CD4-positive, CD25-positive, alpha-beta regulatory T cell (primary cell): ENCODE measurements around the gene FBXW10. TPM values are rescaled to one million over a fixed set of nuclear protein-coding genes. Genes with fewer than 3 reads are reported as not detected.
"Not testable (repeated sequence)": the region's sequence is repeated elsewhere in the genome, so short reads cannot be mapped to it uniquely, and the experiment has no call there.

ENCODE experiments used
- ATAC-seq, 2 donors: fragments of 150-1000 bp; cut with Tn5 transposase; one replicate each; pipeline ENCODE4 v1.10.0; 2021; ENCODE audit warnings: low read depth in 2 of 2, moderate number of reproducible peaks in 2 of 2, moderate library complexity in 1 of 2
- DNase-seq, 3 donors: peaks; one replicate each; pipeline versions ENCODE4 v3.0.0 to v3.0.0-alpha.2; 2012 to 2022; ENCODE audit warnings: mixed read lengths in 1 of 3
- H3K27ac ChIP-seq: one replicate; pipeline ENCODE4 v1.7.0; 2013; ENCODE audit warnings: mild to moderate bottlenecking, low read length; ENCODE audit not compliant: insufficient read depth, poor library complexity, severe bottlenecking
- H3K27me3 ChIP-seq: one replicate; pipeline ENCODE4 v1.7.0; 2013; ENCODE audit warnings: low read length; ENCODE audit not compliant: control insufficient read depth, insufficient read depth
- H3K36me3 ChIP-seq: one replicate; pipeline ENCODE4 v1.7.0; 2013; ENCODE audit warnings: mild to moderate bottlenecking, low read length, moderate library complexity; ENCODE audit not compliant: control insufficient read depth, insufficient read depth
- H3K4me1 ChIP-seq: 2 replicates; pipeline ENCODE4 v1.7.0; 2013; ENCODE audit warnings: mild to moderate bottlenecking, low read length; ENCODE audit not compliant: insufficient read depth, control insufficient read depth, poor library complexity, severe bottlenecking
- H3K4me3 ChIP-seq: one replicate; pipeline ENCODE4 v1.7.0; 2013; ENCODE audit warnings: low read depth, mild to moderate bottlenecking, low read length, moderate library complexity
- H3K9me3 ChIP-seq, 2 experiments: 1 replicate in 1 of 2; 2 replicates in 1 of 2; pipeline ENCODE4 v1.7.0; 2013; ENCODE audit warnings: low read length in 2 of 2, mild to moderate bottlenecking in 1 of 2, moderate library complexity in 1 of 2; ENCODE audit not compliant: control insufficient read depth in 2 of 2
- H3K27ac Mint-ChIP-seq, 3 donors: one replicate each; pipeline ENCODE4 v1.8.0; 2020 to 2022; ENCODE audit warnings: mild to moderate bottlenecking in 3 of 3, mixed read lengths in 3 of 3, moderate library complexity in 2 of 3
- H3K27me3 Mint-ChIP-seq: one replicate; pipeline ENCODE4 v1.8.0; 2022; ENCODE audit warnings: mild to moderate bottlenecking, mixed read lengths
- H3K36me3 Mint-ChIP-seq: one replicate; pipeline ENCODE4 v1.8.0; 2020; ENCODE audit warnings: mixed read lengths
- H3K4me1 Mint-ChIP-seq, 4 donors: one replicate each; pipeline ENCODE4 v1.8.0; 2020 to 2022; ENCODE audit warnings: mixed read lengths in 4 of 4, mild to moderate bottlenecking in 1 of 4
- H3K4me3 Mint-ChIP-seq, 4 donors: one replicate each; pipeline ENCODE4 v1.8.0; 2020 to 2022; ENCODE audit warnings: mild to moderate bottlenecking in 4 of 4, mixed read lengths in 4 of 4, moderate library complexity in 3 of 4
- H3K9me3 Mint-ChIP-seq, 7 donors: one replicate each; pipeline ENCODE4 v1.8.0; 2020 to 2022; ENCODE audit warnings: mixed read lengths in 7 of 7, mild to moderate bottlenecking in 3 of 7, moderate library complexity in 2 of 7
- polyA plus RNA-seq, 4 donors: library from polyadenylated mRNA; unstranded; fragments of 300-500 nt; fragmentation: Illumina TruSeq; gene quantifications; one replicate each; pipeline ENCODE4 v1.2.3, GENCODE V29; 2021
- total RNA-seq: library from RNA; stranded (reverse); gene quantifications from one replicate; pipeline ENCODE4 v1.2.3, GENCODE V29; 2022

FBXW10 gene
- total and polyA plus RNA-seq, 5 donors from 2014 or later: not detected

GRCh38 chr17:18718643-18719427 lies 25.0 kb upstream of the FBXW10 start:
- not testable (repeated sequence) for H3K4me1 Mint-ChIP-seq, H3K36me3 Mint-ChIP-seq, ATAC-seq, H3K4me1 ChIP-seq, H3K36me3 ChIP-seq, H3K27ac Mint-ChIP-seq, H3K9me3 Mint-ChIP-seq, DNase-seq, H3K27me3 Mint-ChIP-seq, H3K27ac ChIP-seq, H3K27me3 ChIP-seq, H3K9me3 ChIP-seq, H3K4me3 Mint-ChIP-seq, H3K4me3 ChIP-seq

DNA sequence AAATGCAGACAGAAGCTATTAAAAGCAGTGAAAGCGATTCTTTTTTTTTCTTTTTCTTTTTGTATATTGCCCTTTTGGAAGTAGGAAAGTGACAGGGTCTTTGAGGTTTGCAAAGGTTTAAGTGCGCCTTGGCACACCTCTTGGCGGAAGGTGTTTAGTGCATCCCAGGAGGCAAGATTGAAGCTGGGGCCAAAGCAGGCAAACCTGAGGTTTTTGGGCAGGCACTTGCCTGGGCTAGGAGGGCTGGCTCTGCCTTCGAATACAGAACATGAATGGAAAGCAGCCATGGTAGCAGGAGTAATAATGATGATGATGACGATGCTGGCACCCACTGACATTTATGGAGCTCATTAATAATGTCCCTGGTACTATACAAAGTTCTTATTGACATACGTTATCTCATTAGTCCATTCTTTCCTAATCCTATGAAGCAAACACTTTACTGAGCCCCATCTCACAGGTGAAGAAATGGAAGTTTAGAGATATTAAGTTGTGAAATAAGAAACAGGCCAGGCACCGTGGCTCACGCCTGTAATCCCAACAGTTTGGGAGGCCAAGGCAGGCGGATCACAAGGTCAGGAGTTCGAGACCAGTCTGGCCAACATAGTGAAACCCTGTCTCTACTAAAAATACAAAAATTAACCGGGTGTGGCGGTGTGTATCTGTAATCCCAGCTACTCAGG lies 24.3 kb upstream of the FBXW10 start:
- H3K27me3 Mint-ChIP-seq, H3K27ac Mint-ChIP-seq, H3K27ac ChIP-seq, H3K4me3 Mint-ChIP-seq, H3K4me3 ChIP-seq, ATAC-seq, DNase-seq, H3K9me3 Mint-ChIP-seq, H3K4me1 Mint-ChIP-seq, H3K4me1 ChIP-seq, H3K36me3 Mint-ChIP-seq, H3K36me3 ChIP-seq, H3K27me3 ChIP-seq, H3K9me3 ChIP-seq: not testable (repeated sequence)

DNA sequence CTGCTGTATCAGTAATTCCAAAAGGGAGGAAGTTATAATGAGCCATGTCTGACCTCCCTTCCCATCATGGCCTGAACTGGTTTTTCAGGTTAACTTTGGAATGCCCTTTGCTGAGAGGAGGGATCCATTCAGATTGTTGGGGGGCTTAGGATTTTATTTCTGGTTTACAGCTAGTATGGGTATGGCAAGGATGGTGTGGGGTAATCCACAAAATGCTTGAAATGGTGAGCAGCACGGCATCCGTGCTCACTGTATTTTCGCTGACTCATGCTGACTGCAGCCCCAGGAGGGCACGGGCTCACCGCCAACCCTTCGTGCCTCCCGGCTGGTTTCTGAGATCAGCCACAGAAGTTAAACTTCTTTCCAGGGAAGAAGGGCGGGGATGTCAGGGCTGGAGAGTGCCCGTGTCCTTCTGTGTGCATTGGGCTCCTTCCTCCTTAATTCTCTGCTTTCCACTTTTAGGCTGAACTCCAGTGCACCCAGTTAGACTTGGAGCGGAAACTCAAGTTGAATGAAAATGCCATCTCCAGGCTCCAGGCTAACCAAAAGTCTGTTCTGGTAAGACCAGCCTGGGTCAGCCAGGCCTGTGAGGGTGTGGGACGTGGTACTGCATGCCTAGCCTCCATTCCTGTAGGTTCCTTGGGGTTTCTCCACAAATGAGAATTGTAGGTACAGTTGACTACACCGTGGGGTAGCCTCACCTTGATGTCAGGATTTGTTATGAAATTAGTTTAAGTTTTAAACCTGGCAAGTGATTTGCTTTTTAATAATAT lies 21.9 kb upstream of the FBXW10 start:
- not testable (repeated sequence) for H3K36me3 ChIP-seq, DNase-seq, H3K4me3 Mint-ChIP-seq, H3K36me3 Mint-ChIP-seq, H3K9me3 ChIP-seq, H3K27me3 ChIP-seq, H3K27ac Mint-ChIP-seq, H3K4me1 ChIP-seq, H3K27ac ChIP-seq, H3K4me3 ChIP-seq, H3K4me1 Mint-ChIP-seq, H3K9me3 Mint-ChIP-seq, H3K27me3 Mint-ChIP-seq, ATAC-seq

DNA sequence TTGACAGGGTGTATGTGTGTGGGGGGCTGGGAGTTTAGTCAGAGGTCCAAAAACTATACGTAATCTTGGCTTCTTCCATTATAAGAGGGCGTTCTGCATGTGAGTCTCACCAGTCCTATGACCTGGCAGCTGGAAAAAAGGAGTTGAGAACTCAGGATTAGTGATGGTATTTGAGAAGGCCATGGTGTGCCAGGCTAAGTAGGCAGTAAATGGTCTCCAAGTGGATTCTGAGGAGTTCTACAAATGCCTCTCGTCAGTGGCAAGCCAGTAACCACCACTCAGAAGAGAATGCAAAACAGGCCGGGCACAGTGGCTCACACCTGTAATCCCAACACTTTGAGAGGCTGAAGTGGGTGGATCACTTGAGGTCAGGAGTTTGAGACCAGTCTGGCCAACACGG lies 21.2 kb upstream of the FBXW10 start:
- not testable (repeated sequence) for H3K27me3 ChIP-seq, H3K27me3 Mint-ChIP-seq, ATAC-seq, H3K9me3 ChIP-seq, H3K27ac Mint-ChIP-seq, H3K36me3 ChIP-seq, H3K4me1 Mint-ChIP-seq, H3K9me3 Mint-ChIP-seq, H3K27ac ChIP-seq, H3K4me3 Mint-ChIP-seq, H3K36me3 Mint-ChIP-seq, H3K4me1 ChIP-seq, H3K4me3 ChIP-seq, DNase-seq

GRCh38 chr17:18723509-18723908 lies 20.3 kb upstream of the FBXW10 start:
- not testable (repeated sequence) for DNase-seq, H3K27me3 ChIP-seq, H3K27ac Mint-ChIP-seq, H3K27ac ChIP-seq, H3K4me3 ChIP-seq, H3K4me1 Mint-ChIP-seq, ATAC-seq, H3K27me3 Mint-ChIP-seq, H3K4me3 Mint-ChIP-seq, H3K4me1 ChIP-seq, H3K9me3 Mint-ChIP-seq, H3K36me3 ChIP-seq, H3K36me3 Mint-ChIP-seq, H3K9me3 ChIP-seq

DNA sequence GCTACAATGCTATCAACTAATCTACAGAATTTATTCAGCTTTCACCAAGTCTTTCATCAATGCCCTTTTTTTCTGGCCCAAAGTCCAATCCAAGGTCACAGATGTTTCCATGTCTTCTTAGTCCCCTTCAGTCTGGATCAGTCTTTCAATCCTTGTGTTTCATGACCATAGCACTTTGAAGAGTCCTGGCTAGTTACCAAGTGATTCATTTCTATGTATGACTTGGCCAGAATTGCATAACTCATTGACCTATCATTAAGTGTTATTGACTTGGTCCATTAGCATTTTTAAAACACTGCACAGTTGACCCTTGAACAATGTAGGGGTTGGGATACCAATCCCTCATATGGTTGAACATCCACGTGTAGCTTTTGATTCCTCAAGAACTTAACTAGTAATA lies 11.4 kb upstream of the FBXW10 start:
- H3K36me3 ChIP-seq, H3K4me1 Mint-ChIP-seq, H3K9me3 ChIP-seq, H3K4me1 ChIP-seq, H3K27me3 Mint-ChIP-seq, ATAC-seq, H3K27me3 ChIP-seq, H3K4me3 ChIP-seq, DNase-seq, H3K27ac ChIP-seq, H3K9me3 Mint-ChIP-seq, H3K36me3 Mint-ChIP-seq, H3K27ac Mint-ChIP-seq, H3K4me3 Mint-ChIP-seq: not testable (repeated sequence)

DNA sequence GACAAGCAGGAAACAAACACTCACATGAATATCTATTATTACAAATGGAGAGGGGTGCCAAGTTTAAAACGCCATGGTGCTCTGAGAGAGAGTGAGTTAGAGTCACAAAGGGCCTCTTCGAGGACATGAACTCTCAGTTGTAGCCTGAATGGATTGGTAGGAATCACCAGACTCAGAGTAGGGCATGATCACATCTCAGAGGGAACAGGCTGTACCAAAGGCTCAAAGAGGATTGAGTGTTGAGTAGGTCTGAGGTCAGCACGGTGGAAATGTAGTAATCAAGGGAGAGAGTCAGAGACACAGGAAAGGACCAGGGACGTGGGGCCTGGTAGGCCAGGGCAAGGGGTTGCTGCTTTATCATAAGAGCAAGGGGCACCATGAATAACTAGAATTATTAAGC lies 10.5 kb upstream of the FBXW10 start:
- not testable (repeated sequence) for H3K4me3 Mint-ChIP-seq, H3K27ac Mint-ChIP-seq, ATAC-seq

More for the DNA sequence above, 10.5 kb upstream of the FBXW10 start:
- H3K27me3 Mint-ChIP-seq, H3K9me3 Mint-ChIP-seq, H3K4me3 ChIP-seq, H3K36me3 ChIP-seq, H3K36me3 Mint-ChIP-seq, H3K4me1 Mint-ChIP-seq, H3K4me1 ChIP-seq, DNase-seq, H3K9me3 ChIP-seq, H3K27me3 ChIP-seq, H3K27ac ChIP-seq: not testable (repeated sequence)
